GM19438 (cell line): Measurements from ENCODE around the gene GPR157.
"Not testable (repeated sequence)": the region's sequence is repeated elsewhere in the genome, so short reads cannot be mapped to it uniquely, and the experiment has no call there.

Experiments
- ATAC-seq: cut with Tn5 transposase; IDR thresholded peaks from one replicate; pipeline ENCODE4 v1.9.1; 2021; ENCODE audit warnings: low read depth; ENCODE audit not compliant: unreplicated experiment

GPR157 gene

GRCh38 chr1:9120312-9120958, 8.5 kb downstream of the GPR157 start:
- no peak for ATAC-seq

GRCh38 chr1:9119745-9120144, 9.2 kb downstream of the GPR157 start:
- ATAC-seq, result peak; percentile 56

GRCh38 chr1:9118186-9118585, 10.7 kb downstream of the GPR157 start:
- ATAC-seq, result no peak

- no peak for ATAC-seq
Observed at GRCh38 chr1:9115351-9116205, 13.3 kb downstream of the GPR157 start.

GRCh38 chr1:9112961-9113880, 15.7 kb downstream of the GPR157 start:
- no peak for ATAC-seq

GRCh38 chr1:9111957-9112356, 16.9 kb downstream of the GPR157 start:
- no peak for ATAC-seq

- no peak for ATAC-seq
Observed at GRCh38 chr1:9111357-9111691, 17.6 kb downstream of the GPR157 start.

GRCh38 chr1:9110669-9111356, 18.1 kb downstream of the GPR157 start:
- no peak for ATAC-seq

- no peak for ATAC-seq
Observed at GRCh38 chr1:9108056-9108665, 20.7 kb downstream of the GPR157 start.

- no peak for ATAC-seq
Observed at GRCh38 chr1:9107136-9107535, 21.8 kb downstream of the GPR157 start.

- ATAC-seq, result no peak
Observed at GRCh38 chr1:9106286-9106685, 22.6 kb downstream of the GPR157 start.

GRCh38 chr1:9105336-9105867, 23.5 kb downstream of the GPR157 start:
- no peak for ATAC-seq

GRCh38 chr1:9101510-9102146, 27.3 kb downstream of the GPR157 start:
- no peak for ATAC-seq

GRCh38 chr1:9100471-9101043, 28.3 kb downstream of the GPR157 start:
- no peak for ATAC-seq

GRCh38 chr1:9099555-9099954, 29.3 kb downstream of the GPR157 start:
- no peak for ATAC-seq

- ATAC-seq, result no peak
Observed at GRCh38 chr1:9097947-9098705, 30.8 kb downstream of the GPR157 start.

- no peak for ATAC-seq
Observed at GRCh38 chr1:9095818-9096217, 33.1 kb downstream of the GPR157 start.

GRCh38 chr1:9093996-9094595, 34.8 kb downstream of the GPR157 start:
- not testable (repeated sequence) for ATAC-seq
